ENCODE data around the gene AHCYL2. TPM values are rescaled to one million over a fixed set of nuclear protein-coding genes. Genes with fewer than 3 reads are reported as not detected.

The AHCYL2 gene
- total and polyA plus RNA-seq, 9 donors: 8.7 to 25.8 (median 17.2) TPM

DNA sequence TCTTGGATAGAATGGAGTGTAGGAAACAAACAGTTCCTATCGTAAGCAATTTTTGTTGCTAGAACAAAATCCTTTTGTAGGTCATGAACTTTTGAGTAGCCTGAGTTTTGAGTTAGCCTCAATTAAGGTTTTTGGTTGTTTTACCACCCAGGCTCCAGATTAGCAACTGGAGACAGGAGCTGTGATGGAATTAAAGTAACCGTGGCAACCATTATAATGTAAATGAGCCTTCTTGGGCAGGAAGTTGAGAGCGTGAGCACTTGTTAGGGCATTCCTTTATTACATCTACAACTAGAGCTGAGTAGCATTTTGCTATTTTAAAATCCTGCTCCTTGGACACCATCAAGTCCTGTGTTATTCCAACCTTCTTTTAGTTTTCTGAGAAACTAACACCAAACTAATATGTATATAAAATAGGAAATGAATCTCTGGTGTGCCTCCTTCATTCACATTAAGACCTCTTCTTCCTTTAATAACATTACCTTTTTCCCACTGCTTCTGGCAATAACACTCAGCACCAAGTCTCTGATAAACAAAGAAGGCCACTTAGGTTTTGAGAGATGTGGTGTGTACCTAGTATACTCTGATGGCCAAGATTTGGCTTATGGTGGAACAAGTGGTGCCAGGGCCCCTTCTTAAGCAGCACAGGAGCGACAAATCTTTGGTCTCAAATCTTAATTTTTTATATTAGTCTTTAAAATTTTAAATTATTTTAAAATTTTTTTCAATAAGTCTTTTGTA lies 34.0 kb downstream of the AHCYL2 start:
- intact Hi-C loops (cut with DNase I): no loop called here
- Histone ChIP-seq H3K4me1 (ENCODE audit: insufficient read depth) (peaks cover 2% of the 10 kb centered on the region), H3K4me3 (no peak overlapping the region), H3K9me3 (no peaks in the 10 kb centered on the region), H3K36me3 (no peaks in the 10 kb centered on the region), H3K27ac (no peak overlapping the region), H3K27me3 (no peaks in the 10 kb centered on the region)
- TF ChIP-seq EP300 (IDR thresholded peaks at IDR 0.05) (no peak), POLR2A (IDR thresholded peaks at IDR 0.05) (no peak)
- TF ChIP-seq, protein P1, sequence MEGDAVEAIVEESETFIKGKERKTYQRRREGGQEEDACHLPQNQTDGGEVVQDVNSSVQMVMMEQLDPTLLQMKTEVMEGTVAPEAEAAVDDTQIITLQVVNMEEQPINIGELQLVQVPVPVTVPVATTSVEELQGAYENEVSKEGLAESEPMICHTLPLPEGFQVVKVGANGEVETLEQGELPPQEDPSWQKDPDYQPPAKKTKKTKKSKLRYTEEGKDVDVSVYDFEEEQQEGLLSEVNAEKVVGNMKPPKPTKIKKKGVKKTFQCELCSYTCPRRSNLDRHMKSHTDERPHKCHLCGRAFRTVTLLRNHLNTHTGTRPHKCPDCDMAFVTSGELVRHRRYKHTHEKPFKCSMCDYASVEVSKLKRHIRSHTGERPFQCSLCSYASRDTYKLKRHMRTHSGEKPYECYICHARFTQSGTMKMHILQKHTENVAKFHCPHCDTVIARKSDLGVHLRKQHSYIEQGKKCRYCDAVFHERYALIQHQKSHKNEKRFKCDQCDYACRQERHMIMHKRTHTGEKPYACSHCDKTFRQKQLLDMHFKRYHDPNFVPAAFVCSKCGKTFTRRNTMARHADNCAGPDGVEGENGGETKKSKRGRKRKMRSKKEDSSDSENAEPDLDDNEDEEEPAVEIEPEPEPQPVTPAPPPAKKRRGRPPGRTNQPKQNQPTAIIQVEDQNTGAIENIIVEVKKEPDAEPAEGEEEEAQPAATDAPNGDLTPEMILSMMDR (IDR thresholded peaks at IDR 0.05): no peak
- WGBS, 3 donors: 82 to 85% (median 84%) methylated on average over 4 of the region's 4 CpGs
- no peak for DNase-seq

DNA sequence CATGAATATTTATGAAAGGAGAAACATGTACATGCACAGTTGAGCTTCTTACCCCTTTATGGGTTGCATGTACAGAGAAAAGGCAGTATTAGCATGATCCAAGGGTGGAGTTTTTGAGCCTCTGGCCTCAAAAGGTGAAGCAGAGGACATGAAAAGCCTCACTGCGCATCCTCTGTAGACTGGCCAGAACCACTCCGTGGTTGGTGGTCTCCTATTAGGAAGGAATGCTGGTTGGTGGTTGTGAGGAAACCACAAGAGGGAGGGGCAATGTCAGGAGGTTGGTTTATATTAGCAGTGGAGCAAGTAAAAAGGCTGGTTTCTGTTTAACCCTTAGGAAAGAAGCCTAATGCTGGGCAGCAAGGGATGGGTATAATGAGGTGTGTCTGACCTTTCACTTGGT lies 37.5 kb downstream of the AHCYL2 start:
- Histone ChIP-seq H3K9me3 (no peaks in the 10 kb centered on the region), H3K4me1 (ENCODE audit: insufficient read depth) (peaks cover 2% of the 10 kb centered on the region), H3K4me3 (no peak overlapping the region), H3K27ac (no peak overlapping the region), H3K27me3 (no peaks in the 10 kb centered on the region), H3K36me3 (no peaks in the 10 kb centered on the region)
- 69 to 92% (median 80%) methylated on average over 2 of the region's 2 CpGs for WGBS, 3 donors
- no peak for DNase-seq
- TF ChIP-seq EP300 (IDR thresholded peaks at IDR 0.05): no peak
- no peak for TF ChIP-seq POLR2A (IDR thresholded peaks at IDR 0.05)
- TF ChIP-seq, protein P1 (IDR thresholded peaks at IDR 0.05): no peak
- intact Hi-C loops (cut with DNase I): no loop called here

DNA sequence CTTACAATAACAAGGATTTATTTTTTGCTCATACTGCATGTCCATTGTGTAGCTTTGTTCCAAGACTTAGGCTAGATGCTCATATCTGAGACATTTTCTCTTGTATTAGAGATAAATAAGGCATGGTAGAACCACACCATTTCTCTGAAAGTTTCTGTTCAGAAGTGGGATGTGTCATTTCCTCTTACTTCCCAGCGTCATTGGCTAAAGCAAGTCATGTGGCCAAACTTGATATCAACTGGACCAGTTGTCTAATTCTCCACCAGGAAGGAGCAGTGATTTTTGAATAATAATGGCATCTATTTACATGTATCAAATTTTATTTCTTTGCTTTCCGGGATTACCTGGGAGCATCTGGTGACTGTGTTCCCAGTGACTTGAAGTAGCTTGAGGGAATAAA lies 38.3 kb downstream of the AHCYL2 start:
- Histone ChIP-seq H3K4me1 (ENCODE audit: insufficient read depth) (peaks cover 2% of the 10 kb centered on the region), H3K27me3 (no peaks in the 10 kb centered on the region), H3K9me3 (no peaks in the 10 kb centered on the region), H3K36me3 (no peaks in the 10 kb centered on the region), H3K4me3 (no peak overlapping the region), H3K27ac (no peak overlapping the region)
- intact Hi-C loops (cut with DNase I): no loop called here
- WGBS, 3 donors: 95 to 98% (median 96%) methylated on average over 2 of the region's 2 CpGs
- no peak for DNase-seq
- TF ChIP-seq, protein P1 (IDR thresholded peaks at IDR 0.05): no peak
- no peak for TF ChIP-seq POLR2A (IDR thresholded peaks at IDR 0.05)
- TF ChIP-seq EP300 (IDR thresholded peaks at IDR 0.05): no peak

DNA sequence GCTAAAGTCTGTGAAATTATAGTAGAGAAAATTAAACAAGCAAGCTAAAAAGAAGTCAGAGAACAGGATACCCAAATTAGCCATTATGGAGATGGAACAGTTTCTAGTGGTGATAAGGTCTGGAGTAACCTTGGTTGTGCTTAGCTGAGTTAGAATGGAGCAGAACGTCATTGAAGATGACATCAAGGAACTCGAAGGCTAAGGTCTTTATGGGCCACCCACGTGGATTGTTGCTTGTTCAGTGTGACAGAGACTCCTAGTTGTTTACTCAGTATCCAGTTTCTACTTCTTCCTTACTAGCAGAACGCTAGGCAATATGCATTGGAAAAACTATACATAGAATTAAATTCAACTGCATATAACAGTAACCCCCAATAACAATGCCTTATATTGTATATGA lies 39.7 kb downstream of the AHCYL2 start:
- H3K27ac ChIP-seq: no peak overlapping the region
- H3K36me3 ChIP-seq: no peaks in the 10 kb centered on the region
- TF ChIP-seq, protein P1 (IDR thresholded peaks at IDR 0.05): no peak
- TF ChIP-seq EP300 (IDR thresholded peaks at IDR 0.05): no peak
- TF ChIP-seq POLR2A (IDR thresholded peaks at IDR 0.05): no peak
- no peak for DNase-seq
- H3K9me3 ChIP-seq: no peaks in the 10 kb centered on the region
- WGBS, 3 donors: 72 to 77% (median 75%) methylated on average over 4 of the region's 4 CpGs
- H3K4me3 ChIP-seq: no peak overlapping the region
- H3K4me1 ChIP-seq (ENCODE audit: insufficient read depth): no peaks in the 10 kb centered on the region
- intact Hi-C loops (cut with DNase I): no loop called here
- no peaks in the 10 kb centered on the region for H3K27me3 ChIP-seq

Data from ovary (tissue), 9 donors.